Caco-2 (cell line): ENCODE measurements around the gene NRXN2. TPM values are rescaled to one million over a fixed set of nuclear protein-coding genes. Genes with fewer than 3 reads are reported as not detected.

Experiments used
- BruUV-seq: library from RNA; stranded (reverse); fragments of 400-500 nt; replicated peaks from 2 replicates; lab custom pipeline; 2021; lab: Mats Ljungman, UMichigan
- CTCF ChIA-PET: fragments of 300-600 bp; sonication (Branson Sonifier 250); formaldehyde crosslinking; loops from one replicate; lab custom pipeline; 2022; ENCODE audit warnings: antibody characterized with exemption; lab: Charles Lee
- POLR2A ChIA-PET: fragments of 300-600 bp; sonication (Branson Sonifier 250); formaldehyde crosslinking; loops from one replicate; lab custom pipeline; 2022; ENCODE audit warnings: antibody characterized with exemption; lab: Charles Lee
- DNase-seq, 2 experiments: peaks; one replicate each; pipeline versions ENCODE4 v3.0.0 to v3.0.0-alpha.2; 2020 to 2022
- H3K27me3 ChIP-seq: replicated peaks from 2 replicates; pipeline ENCODE4 v1.6.0; 2011; ENCODE audit warnings: low read length; ENCODE audit not compliant: control insufficient read depth, insufficient read depth
- H3K36me3 ChIP-seq: 2 replicates; pipeline ENCODE4 v1.5.1; 2011; ENCODE audit warnings: low read length; ENCODE audit not compliant: control insufficient read depth, insufficient read depth
- H3K4me1 ChIP-seq: fragments of 250-450 bp; sonication (Bioruptor Pico); 2 replicates; pipeline ENCODE4 v1.5.1; 2020; ENCODE audit warnings: mild to moderate bottlenecking
- H3K4me3 ChIP-seq: 2 replicates; pipeline ENCODE4 v1.5.1; 2011; ENCODE audit warnings: low read depth, mild to moderate bottlenecking, control low read depth, low read length
- H3K9me3 ChIP-seq: fragments of 250-450 bp; sonication (Bioruptor Pico); 2 replicates; pipeline ENCODE4 v1.5.1; 2020; ENCODE audit warnings: mild to moderate bottlenecking, moderate library complexity
- H3K27ac Mint-ChIP-seq: one replicate; pipeline ENCODE4 v1.8.0; 2022; ENCODE audit warnings: mixed read lengths; ENCODE audit not compliant: unreplicated experiment
- H3K27me3 Mint-ChIP-seq: one replicate; pipeline ENCODE4 v1.8.0; 2022; ENCODE audit warnings: mixed read lengths; ENCODE audit not compliant: insufficient read depth, unreplicated experiment
- H3K36me3 Mint-ChIP-seq: one replicate; pipeline ENCODE4 v1.8.0; 2022; ENCODE audit warnings: mild to moderate bottlenecking, mixed read lengths; ENCODE audit not compliant: insufficient read depth, unreplicated experiment
- H3K4me1 Mint-ChIP-seq: one replicate; pipeline ENCODE4 v1.8.0; 2022; ENCODE audit warnings: low read depth, mixed read lengths; ENCODE audit not compliant: unreplicated experiment
- H3K4me3 Mint-ChIP-seq: one replicate; pipeline ENCODE4 v1.8.0; 2022; ENCODE audit warnings: mild to moderate bottlenecking, moderate library complexity, mixed read lengths; ENCODE audit not compliant: unreplicated experiment
- H3K9me3 Mint-ChIP-seq: one replicate; pipeline ENCODE4 v1.8.0; 2022; ENCODE audit warnings: mixed read lengths; ENCODE audit not compliant: unreplicated experiment
- CTCF ChIP-seq, 2 experiments: fragments of 200-600 bp in 1 of 2; IDR thresholded peaks; 1 replicate in 1 of 2; 2 replicates in 1 of 2; pipeline versions ENCODE4 v1.5.1 to v1.8.0; 2011 to 2022; ENCODE audit warnings: antibody characterized with exemption in 1 of 2, control low read depth in 1 of 2, inconsistent platforms in 1 of 2, low read depth in 1 of 2, low read length in 1 of 2, mild to moderate bottlenecking in 1 of 2, moderate library complexity in 1 of 2; ENCODE audit not compliant: insufficient read depth in 1 of 2, severe bottlenecking in 1 of 2, unreplicated experiment in 1 of 2
- intact Hi-C: fragments of 100-400 bp; cut with micrococcal nuclease; formaldehyde crosslinking; loops from one replicate; pipeline ENCODE4 v1.10.0; 2022; ENCODE audit not compliant: unreplicated experiment
- total RNA-seq: library from RNA; stranded (reverse); gene quantifications from 2 replicates; pipeline ENCODE4 v1.2.3, GENCODE V29; 2022

The NRXN2 gene
- total RNA-seq, 1 experiment from 2014 or later: 7.6 TPM

GRCh38 chr11:64695548-64695947 is 27.4 kb downstream of the NRXN2 start:
- H3K36me3 Mint-ChIP-seq: no peaks in the 10 kb centered on the region
- H3K27ac Mint-ChIP-seq: no peak overlapping the region
- no peak for TF ChIP-seq CTCF (IDR thresholded peaks at IDR 0.05; ENCODE audit: insufficient read depth in 1 of 2, low read depth in 1 of 2, low read length in 1 of 2, severe bottlenecking in 1 of 2, unreplicated experiment in 1 of 2)
- BruUV-seq: no TSS peak
- intact Hi-C loops: no loop called here
- Histone ChIP-seq H3K36me3 (no peaks in the 10 kb centered on the region), H3K4me1 (no peaks in the 10 kb centered on the region), H3K9me3 (no peaks in the 10 kb centered on the region), H3K4me3 (no peak overlapping the region), H3K27me3 (peaks cover 4% of the 10 kb centered on the region)
- POLR2A ChIA-PET: no interaction called here
- peaks cover 9% of the 10 kb centered on the region for H3K4me1 Mint-ChIP-seq
- DNase-seq: no peak
- no peaks in the 10 kb centered on the region for H3K9me3 Mint-ChIP-seq
- peaks cover 24% of the 10 kb centered on the region for H3K27me3 Mint-ChIP-seq
- CTCF ChIA-PET: no interaction called here
- no peak overlapping the region for H3K4me3 Mint-ChIP-seq

GRCh38 chr11:64694821-64695365 is 28.1 kb downstream of the NRXN2 start:
- DNase-seq: no peak
- TF ChIP-seq CTCF (IDR thresholded peaks at IDR 0.05; ENCODE audit: insufficient read depth in 1 of 2, low read depth in 1 of 2, low read length in 1 of 2, severe bottlenecking in 1 of 2, unreplicated experiment in 1 of 2): no peak
- no peaks in the 10 kb centered on the region for H3K9me3 Mint-ChIP-seq
- peaks cover 2% of the 10 kb centered on the region for H3K4me1 Mint-ChIP-seq
- no peaks in the 10 kb centered on the region for H3K4me1 ChIP-seq
- H3K36me3 Mint-ChIP-seq: no peaks in the 10 kb centered on the region
- peaks cover 24% of the 10 kb centered on the region for H3K27me3 Mint-ChIP-seq
- no peak overlapping the region for H3K27ac Mint-ChIP-seq
- peaks cover 4% of the 10 kb centered on the region for H3K27me3 ChIP-seq
- ChIA-PET CTCF (interaction anchor here (0.5 to 1.8 kb wide), 3 partner anchors 10 to 43 kb away, joined by 4 to 7 read pairs (median 5); no protein-coding TSS in a partner anchor), POLR2A (no interaction called here)
- H3K4me3 ChIP-seq: no peak overlapping the region
- BruUV-seq: no TSS peak
- intact Hi-C loops: no loop called here
- no peaks in the 10 kb centered on the region for H3K9me3 ChIP-seq
- H3K36me3 ChIP-seq: no peaks in the 10 kb centered on the region
- no peak overlapping the region for H3K4me3 Mint-ChIP-seq

GRCh38 chr11:64694026-64694755 is 28.8 kb downstream of the NRXN2 start:
- no peaks in the 10 kb centered on the region for H3K9me3 Mint-ChIP-seq
- no peak for TF ChIP-seq CTCF (IDR thresholded peaks at IDR 0.05; ENCODE audit: insufficient read depth in 1 of 2, low read depth in 1 of 2, low read length in 1 of 2, severe bottlenecking in 1 of 2, unreplicated experiment in 1 of 2)
- no peaks in the 10 kb centered on the region for H3K36me3 Mint-ChIP-seq
- H3K27ac Mint-ChIP-seq: no peak overlapping the region
- H3K36me3 ChIP-seq: no peaks in the 10 kb centered on the region
- POLR2A ChIA-PET: no interaction called here
- BruUV-seq: no TSS peak
- peaks cover 4% of the 10 kb centered on the region for H3K27me3 ChIP-seq
- CTCF ChIA-PET: interaction anchor here (0.5 to 1.8 kb wide), 4 partner anchors 10 to 245 kb away, joined by 4 to 7 read pairs (median 4); no protein-coding TSS in a partner anchor
- intact Hi-C loops: no loop called here
- H3K4me1 ChIP-seq: no peaks in the 10 kb centered on the region
- no peak for DNase-seq
- H3K4me1 Mint-ChIP-seq: no peaks in the 10 kb centered on the region
- no peak overlapping the region for H3K4me3 Mint-ChIP-seq
- H3K4me3 ChIP-seq: no peak overlapping the region
- H3K9me3 ChIP-seq: no peaks in the 10 kb centered on the region
- H3K27me3 Mint-ChIP-seq: peaks cover 24% of the 10 kb centered on the region
